NB4 (cell line): ENCODE measurements around the gene INTS3.
"Not testable (repeated sequence)": the region's sequence is repeated elsewhere in the genome, so short reads cannot be mapped to it uniquely, and the experiment has no call there.

Experiments
- DNase-seq: peaks from one replicate; pipeline ENCODE4 v3.0.0; 2010; ENCODE audit warnings: low read depth
- H3K4me3 ChIP-seq: one replicate; pipeline ENCODE4 v1.5.1; 2011; ENCODE audit warnings: mild to moderate bottlenecking, low read depth, low read length, moderate library complexity
- CTCF ChIP-seq: IDR thresholded peaks from one replicate; pipeline ENCODE4 v1.5.1; 2012; ENCODE audit warnings: low read depth, low read length
- MAX ChIP-seq: IDR thresholded peaks from 2 replicates; pipeline ENCODE4 v1.6.1; 2011; ENCODE audit warnings: low read depth, low read length
- MYC ChIP-seq: IDR thresholded peaks from 2 replicates; pipeline ENCODE4 v1.6.1; 2011; ENCODE audit warnings: low read depth, low read length
- POLR2A ChIP-seq: IDR thresholded peaks from 2 replicates; pipeline ENCODE4 v1.6.1; 2011; ENCODE audit warnings: mild to moderate bottlenecking; ENCODE audit not compliant: insufficient read length; ENCODE audit errors: extremely low read depth

INTS3 gene

GRCh38 chr1:153778051-153778823 is 50.4 kb downstream of the INTS3 start:
- TF ChIP-seq POLR2A = no peak
- no peak for TF ChIP-seq MYC
- TF ChIP-seq CTCF = no peak
- no peak for TF ChIP-seq MAX
- no peak for DNase-seq
- H3K4me3 ChIP-seq = no peak overlapping the region

GRCh38 chr1:153778824-153779519 is 51.1 kb downstream of the INTS3 start:
- TF ChIP-seq MYC (no peak), CTCF (no peak), POLR2A (no peak), MAX (no peak)
- no peak for DNase-seq
- H3K4me3 ChIP-seq = no peak overlapping the region

GRCh38 chr1:153779781-153780541 is 52.1 kb downstream of the INTS3 start:
- TF ChIP-seq CTCF = no peak
- DNase-seq = no peak
- H3K4me3 ChIP-seq = no peak overlapping the region

GRCh38 chr1:153780551-153780950 is 52.7 kb downstream of the INTS3 start:
- no peak overlapping the region for H3K4me3 ChIP-seq
- TF ChIP-seq POLR2A (no peak), CTCF (no peak), MYC (no peak), MAX (no peak)
- no peak for DNase-seq

- DNase-seq = not testable (repeated sequence)
- H3K4me3 ChIP-seq = peak overlapping the region; percentile 61
Measured at GRCh38 chr1:153782648-153783047, 54.8 kb downstream of the INTS3 start.

- H3K4me3 ChIP-seq = peak overlapping the region; percentile 61
Measured at GRCh38 chr1:153783233-153784190, 55.7 kb downstream of the INTS3 start.

More at GRCh38 chr1:153783233-153784190, 55.7 kb downstream of the INTS3 start:
- TF ChIP-seq POLR2A (peak; percentile 94), MYC (peak; percentile 67), MAX (peak; percentile 49), CTCF (no peak)
- DNase-seq = peak; percentile 94
